Measurements from ENCODE around the gene VSIR. TPM values are rescaled to one million over a fixed set of nuclear protein-coding genes. Genes with fewer than 3 reads are reported as not detected.

The VSIR gene
- total and polyA plus RNA-seq, 9 of the 15 experiments (the other 6 are each of a cell fraction or from before 2014, with no cell fraction given): 0.14 to 20.5 (median 9.3) TPM

GRCh38 chr10:71795248-71795647 lies 21.9 kb upstream of the VSIR start (continued):
- TF ChIP-seq SIN3A (IDR thresholded peaks at IDR 0.05; ENCODE audit: borderline replicate concordance in 2 of 2, control insufficient read depth in 1 of 2, low read depth in 2 of 2, low read length in 2 of 2) (peak in 1 of 2 experiments; percentile 17; a peak in 1 of 4 replicates), ZBTB40 (IDR thresholded peaks at IDR 0.05) (0 out of 2 replicates have a peak, but pooled peaks have one; percentile 30), ZBTB40 (CRISPR knock-in tag; IDR thresholded peaks at IDR 0.05) (peak; percentile 31; the same call in 1 of the 2 replicates), ELF4 (CRISPR knock-in tag; IDR thresholded peaks at IDR 0.05) (peak; percentile 68), MIER1 (IDR thresholded peaks at IDR 0.05; ENCODE audit: low read depth) (peak; percentile 99), FOXP4 (CRISPR knock-in tag; IDR thresholded peaks at IDR 0.05; ENCODE audit: borderline replicate concordance) (no peak), DDX20 (tag; IDR thresholded peaks at IDR 0.05; ENCODE audit: low read depth) (peak; percentile 48; the same call in 1 of the 2 replicates), ZNF445 (CRISPR knock-in tag; IDR thresholded peaks at IDR 0.05; ENCODE audit: low read depth) (no peak), ZNF583 (CRISPR knock-in tag; IDR thresholded peaks at IDR 0.05) (peak; percentile 49; the same call in 1 of the 2 replicates), NKRF (IDR thresholded peaks at IDR 0.05; ENCODE audit: borderline replicate concordance) (no peak), STAT5B (CRISPR knock-in tag; IDR thresholded peaks at IDR 0.05) (no peak)
